IMR-90 (cell line): ENCODE data around the gene TAGLN2. TPM values are rescaled to one million over a fixed set of nuclear protein-coding genes. Genes with fewer than 3 reads are reported as not detected.

ENCODE experiments used
- ATAC-seq: fragments of 200-7000 bp; cut with Tn5 transposase; 2 replicates; pipeline ENCODE4 v1.9.1; 2020; ENCODE audit warnings: low read depth, mild to moderate bottlenecking, moderate library complexity
- BruUV-seq: library from RNA; stranded (reverse); fragments of 400-500 nt; replicated peaks from 2 replicates; lab custom pipeline; 2021; lab: Mats Ljungman, UMichigan
- CTCF ChIA-PET: fragments of 300-600 bp; formaldehyde crosslinking; extraction: SDS; loops from one replicate; lab custom pipeline; 2021; ENCODE audit warnings: antibody characterized with exemption; lab: Yijun Ruan, JAX
- POLR2A ChIA-PET: fragments of 300-600 bp; sonication (Branson Sonifier 250); formaldehyde crosslinking; loops from one replicate; lab custom pipeline; 2022; ENCODE audit warnings: antibody characterized with exemption; ENCODE audit not compliant: unreplicated experiment; lab: Charles Lee
- DNase-seq: peaks from one replicate; pipeline ENCODE4 v3.0.0; 2013
- H2AFZ ChIP-seq: replicated peaks from 2 replicates; pipeline ENCODE3; 2013; ENCODE audit warnings: low read length, mild to moderate bottlenecking; ENCODE audit not compliant: poor library complexity
- H2AK5ac ChIP-seq: 2 replicates; pipeline ENCODE4 v1.6.1; 2013; ENCODE audit warnings: low read depth, low read length, inconsistent platforms
- H2AK9ac ChIP-seq: replicated peaks from 2 replicates; pipeline ENCODE3; 2013; ENCODE audit warnings: mild to moderate bottlenecking, low read depth, low read length, moderate library complexity; ENCODE audit not compliant: poor library complexity
- H2BK120ac ChIP-seq: 2 replicates; pipeline ENCODE4 v1.6.1; 2013; ENCODE audit warnings: low read depth, low read length, inconsistent platforms
- H2BK15ac ChIP-seq: 3 replicates; pipeline ENCODE4 v1.6.1; 2013; ENCODE audit warnings: low read depth, low read length, inconsistent platforms
- H2BK20ac ChIP-seq: 2 replicates; pipeline ENCODE4 v1.6.1; 2013; ENCODE audit warnings: low read depth, mild to moderate bottlenecking, inconsistent platforms, low read length, moderate library complexity
- H2BK5ac ChIP-seq: 2 replicates; pipeline ENCODE4 v1.6.1; 2013; ENCODE audit warnings: mild to moderate bottlenecking, low read depth, low read length, inconsistent platforms; ENCODE audit not compliant: poor library complexity, severe bottlenecking
- H3K14ac ChIP-seq: replicated peaks from 2 replicates; pipeline ENCODE4 v1.6.1; 2013; ENCODE audit warnings: low read depth, low read length, inconsistent platforms
- H3K18ac ChIP-seq: 2 replicates; pipeline ENCODE4 v1.6.1; 2013; ENCODE audit warnings: low read depth, low read length, control low read depth
- H3K23ac ChIP-seq: 2 replicates; pipeline ENCODE4 v1.6.1; 2013; ENCODE audit warnings: low read depth, low read length, inconsistent platforms
- H3K27ac ChIP-seq: 2 replicates; pipeline ENCODE4 v1.5.1; 2013; ENCODE audit warnings: mild to moderate bottlenecking, control low read depth, low read length; ENCODE audit not compliant: insufficient read depth
- H3K27me3 ChIP-seq: 2 replicates; pipeline ENCODE4 v1.6.1; 2013; ENCODE audit warnings: low read length; ENCODE audit not compliant: control insufficient read depth, insufficient read depth
- H3K36me3 ChIP-seq: 2 replicates; pipeline ENCODE4 v1.6.1; 2013; ENCODE audit warnings: low read length, mixed read lengths; ENCODE audit not compliant: control insufficient read depth, insufficient read depth
- H3K4ac ChIP-seq: 2 replicates; pipeline ENCODE4 v1.6.1; 2013; ENCODE audit warnings: low read depth, low read length, inconsistent platforms
- H3K4me1 ChIP-seq: 2 replicates; pipeline ENCODE4 v1.6.1; 2013; ENCODE audit warnings: low read length, mixed read lengths; ENCODE audit not compliant: control insufficient read depth, insufficient read depth
- H3K4me2 ChIP-seq: 2 replicates; pipeline ENCODE4 v1.6.1; 2013; ENCODE audit warnings: low read depth, mild to moderate bottlenecking, control low read depth, low read length, moderate library complexity
- H3K4me3 ChIP-seq: 2 replicates; pipeline ENCODE4 v1.5.1; 2013; ENCODE audit warnings: low read depth, mild to moderate bottlenecking, control low read depth, low read length, moderate library complexity; ENCODE audit not compliant: insufficient read depth
- H3K56ac ChIP-seq: 2 replicates; pipeline ENCODE4 v1.6.1; 2013; ENCODE audit warnings: low read length, inconsistent platforms; ENCODE audit not compliant: insufficient read depth; ENCODE audit errors: extremely low read depth
- H3K79me1 ChIP-seq, 2 experiments: 2 replicates each; pipeline ENCODE4 v1.6.1; 2013; ENCODE audit warnings: low read length in 2 of 2, inconsistent platforms in 1 of 2, low read depth in 1 of 2
- H3K9ac ChIP-seq: 2 replicates; pipeline ENCODE4 v1.6.1; 2013; ENCODE audit warnings: low read depth, low read length, control low read depth
- H3K9me1 ChIP-seq: 2 replicates; pipeline ENCODE4 v1.6.1; 2013; ENCODE audit warnings: low read length, inconsistent platforms; ENCODE audit not compliant: insufficient read depth
- H3K9me3 ChIP-seq: 2 replicates; pipeline ENCODE4 v1.6.1; 2013; ENCODE audit warnings: low read length; ENCODE audit not compliant: control insufficient read depth, insufficient read depth
- H4K20me1 ChIP-seq: 2 replicates; pipeline ENCODE4 v1.6.1; 2013; ENCODE audit warnings: low read length, inconsistent platforms; ENCODE audit not compliant: insufficient read depth
- H4K5ac ChIP-seq: 2 replicates; pipeline ENCODE4 v1.6.1; 2013; ENCODE audit warnings: mild to moderate bottlenecking, low read depth, low read length, control low read depth
- H4K8ac ChIP-seq, 2 experiments: 2 replicates each; pipeline ENCODE4 v1.6.1; 2013; ENCODE audit warnings: low read depth in 2 of 2, low read length in 2 of 2, control low read depth in 1 of 2, inconsistent platforms in 1 of 2
- H4K91ac ChIP-seq: 2 replicates; pipeline ENCODE4 v1.6.1; 2013; ENCODE audit warnings: low read depth, low read length, inconsistent platforms; ENCODE audit not compliant: insufficient read depth
- BHLHE40 ChIP-seq: fragments of 150-350 bp; IDR thresholded peaks from 2 replicates; pipeline ENCODE4 v1.6.1; 2016; ENCODE audit warnings: mild to moderate bottlenecking, low read depth, low read length
- CEBPB ChIP-seq: IDR thresholded peaks from 2 replicates; pipeline ENCODE4 v1.6.1; 2012; ENCODE audit warnings: low read depth, low read length, improper control_type of control experiment
- CHD1 ChIP-seq: IDR thresholded peaks from 2 replicates; pipeline ENCODE4 v1.6.1; 2012; ENCODE audit warnings: low read depth, low read length, improper control_type of control experiment
- CTCF ChIP-seq: conservative IDR thresholded peaks from 2 replicates; pipeline ENCODE4 v1.5.1; 2012; ENCODE audit warnings: mild to moderate bottlenecking, low read depth, low read length, improper control_type of control experiment
- FOS ChIP-seq: fragments of 150-350 bp; IDR thresholded peaks from 2 replicates; pipeline ENCODE4 v1.6.1; 2016; ENCODE audit warnings: low read depth, low read length
- MXI1 ChIP-seq: IDR thresholded peaks from 2 replicates; pipeline ENCODE4 v1.6.1; 2012; ENCODE audit warnings: low read depth, mild to moderate bottlenecking, low read length, moderate library complexity, borderline replicate concordance
- RAD21 ChIP-seq: IDR thresholded peaks from 2 replicates; pipeline ENCODE4 v1.6.1; 2012; ENCODE audit warnings: low read length, improper control_type of control experiment
- RFX5 ChIP-seq: IDR thresholded peaks from 2 replicates; pipeline ENCODE4 v1.8.0; 2012; ENCODE audit warnings: low read depth, mild to moderate bottlenecking, low read length, moderate library complexity
- WGBS, 2 experiments: methylation state at CpG; one replicate each; pipeline versions ENCODE4 v1.1.5 to v1.1.7; 2013; ENCODE audit warnings: missing lambda C conversion rate in 2 of 2; ENCODE audit not compliant: insufficient read length in 1 of 2; ENCODE audit errors: extremely low coverage in 2 of 2; 5-methylcytosine and 5-hydroxymethylcytosine counted together
- dilution Hi-C: fragments of 300-500 bp; cut with HindIII; formaldehyde crosslinking; loops from one replicate; pipeline ENCODE4 v1.14.3; 2018; ENCODE audit warnings: low sequenced_read_pairs; ENCODE audit not compliant: unreplicated experiment
- in situ Hi-C: fragments of 300-500 bp; cut with MboI; formaldehyde crosslinking; loops from 3 replicates; pipeline ENCODE4 v1.14.3; 2019; ENCODE audit warnings: low sequenced_read_pairs, inconsistent platforms, mixed read lengths
- intact Hi-C: fragments of 100-400 bp; cut with micrococcal nuclease; formaldehyde crosslinking; loops from 2 replicates; pipeline ENCODE4 v1.10.0; 2022
- polyA plus RNA-seq, 3 experiments: library from polyadenylated mRNA; depleted of rRNA; stranded (reverse); fragments of >200 nt; gene quantifications; 2 replicates each; pipeline ENCODE4 v1.2.3, GENCODE V29; 2012; ENCODE audit warnings: low replicate concordance in 1 of 3
- total RNA-seq: library from RNA; depleted of rRNA; stranded (reverse); fragments of >200 nt; gene quantifications from 2 replicates; pipeline ENCODE4 v1.2.3, GENCODE V29; 2012
- TF ChIP-seq, protein P1 (sequence below): fragments of 150-350 bp; IDR thresholded peaks from 2 replicates; pipeline ENCODE4 v1.6.1; 2017; ENCODE audit warnings: mild to moderate bottlenecking, antibody characterized with exemption, low read length, low read depth

Gene TAGLN2
- total and polyA plus RNA-seq, 2 of the 4 experiments (the other 2 are of a cell fraction) = 440 to 634 TPM

DNA sequence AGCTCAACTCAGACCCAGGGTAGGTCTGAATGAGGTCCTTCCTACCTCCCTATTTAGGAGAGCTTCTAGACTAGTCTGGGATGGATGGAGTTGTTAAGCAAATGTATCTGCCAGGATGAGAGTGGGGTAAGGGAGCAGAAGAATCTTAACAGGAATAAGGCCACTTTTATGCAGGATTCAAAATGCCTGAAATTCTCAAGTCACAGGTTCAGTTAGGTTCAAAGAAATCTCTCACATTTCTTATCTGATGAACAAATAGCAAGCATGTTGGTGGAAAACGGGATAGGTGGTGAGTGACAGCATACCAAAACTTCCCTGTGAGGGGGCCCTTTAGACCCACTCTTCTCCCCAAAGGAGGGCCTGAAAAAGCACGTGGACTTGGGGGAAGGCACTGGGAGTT, 25.7 kb upstream of the TAGLN2 start:
- Histone ChIP-seq H3K4me2 (no peak overlapping the region), H3K4me1 (peaks cover 2% of the 10 kb centered on the region; the same call in 1 of the 2 replicates), H2BK20ac (no peak overlapping the region), H2AFZ (no peak overlapping the region), H3K36me3 (no peaks in the 10 kb centered on the region), H3K18ac (no peak overlapping the region), H2BK15ac (no peak overlapping the region), H4K5ac (no peak overlapping the region), H3K9me3 (no peaks in the 10 kb centered on the region), H3K9me1 (no peaks in the 10 kb centered on the region), H4K91ac (no peak overlapping the region), H3K9ac (no peak overlapping the region), H2BK5ac (no peak overlapping the region), H3K4me3 (no peak overlapping the region), H4K8ac (no peak overlapping the region), H3K4ac (no peak overlapping the region), H3K14ac (no peak overlapping the region), H3K27ac (no peak overlapping the region), H4K20me1 (no peaks in the 10 kb centered on the region), H2AK5ac (no peak overlapping the region), H3K79me1 (no peaks in the 10 kb centered on the region), H2AK9ac (no peak overlapping the region), H2BK120ac (no peak overlapping the region), H3K27me3 (peaks cover 13% of the 10 kb centered on the region; the same call in 1 of the 2 replicates), H3K23ac (no peak overlapping the region), H3K56ac (no peak overlapping the region)
- no peak for ATAC-seq
- no peak for TF ChIP-seq RFX5
- TF ChIP-seq CTCF = no peak
- TF ChIP-seq MXI1 = no peak
- no peak for TF ChIP-seq FOS
- TF ChIP-seq CEBPB = no peak
- TF ChIP-seq, protein P1, sequence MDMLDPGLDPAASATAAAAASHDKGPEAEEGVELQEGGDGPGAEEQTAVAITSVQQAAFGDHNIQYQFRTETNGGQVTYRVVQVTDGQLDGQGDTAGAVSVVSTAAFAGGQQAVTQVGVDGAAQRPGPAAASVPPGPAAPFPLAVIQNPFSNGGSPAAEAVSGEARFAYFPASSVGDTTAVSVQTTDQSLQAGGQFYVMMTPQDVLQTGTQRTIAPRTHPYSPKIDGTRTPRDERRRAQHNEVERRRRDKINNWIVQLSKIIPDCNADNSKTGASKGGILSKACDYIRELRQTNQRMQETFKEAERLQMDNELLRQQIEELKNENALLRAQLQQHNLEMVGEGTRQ = no peak
- TF ChIP-seq RAD21 = no peak
- no peak for TF ChIP-seq CHD1
- TF ChIP-seq BHLHE40 = no peak
- no CpG with 5 or more reads among the region's 2 CpGs for WGBS, 2 experiments
- intact Hi-C loops = no loop called here
- ChIA-PET CTCF (no interaction called here), POLR2A (no interaction called here)
- no peak for DNase-seq
- BruUV-seq = no TSS peak
- in situ Hi-C loops = no loop called here
- dilution Hi-C loops = no loop called here
